KMS-11 (cell line): ENCODE measurements around the gene BLID.

Experiments used
- H2AFZ ChIP-seq: fragments of 200-600 bp; sonication (generic); 2 replicates; pipeline ENCODE4 v1.6.1; 2016; ENCODE audit warnings: antibody characterized with exemption, mixed run types, low read depth
- H3K27ac ChIP-seq: fragments of 200-600 bp; sonication (generic); 2 replicates; pipeline ENCODE4 v1.6.1; 2016; ENCODE audit warnings: mild to moderate bottlenecking, mixed run types
- H3K27me3 ChIP-seq: fragments of 200-600 bp; sonication (generic); 2 replicates; pipeline ENCODE4 v1.6.1; 2017; ENCODE audit warnings: mild to moderate bottlenecking, low read depth, mixed run types, moderate library complexity; ENCODE audit not compliant: insufficient read depth
- H3K36me3 ChIP-seq: fragments of 200-600 bp; sonication (generic); 2 replicates; pipeline ENCODE4 v1.6.1; 2017; ENCODE audit warnings: mild to moderate bottlenecking, mixed run types; ENCODE audit not compliant: insufficient read depth
- H3K4me1 ChIP-seq: fragments of 200-600 bp; sonication (generic); 2 replicates; pipeline ENCODE4 v1.6.1; 2016; ENCODE audit warnings: mild to moderate bottlenecking, low read depth, mixed run types; ENCODE audit not compliant: poor library complexity, severe bottlenecking
- H3K4me2 ChIP-seq: fragments of 200-600 bp; sonication (generic); 2 replicates; pipeline ENCODE4 v1.7.0; 2016; ENCODE audit warnings: mild to moderate bottlenecking, mixed run types
- H3K4me3 ChIP-seq: fragments of 200-600 bp; sonication (generic); IDR thresholded peaks from 2 replicates; pipeline ENCODE4 v1.6.1; 2017; ENCODE audit warnings: low read depth, low read length, mixed read lengths; ENCODE audit not compliant: insufficient read depth
- H3K79me2 ChIP-seq: fragments of 200-600 bp; sonication (generic); 2 replicates; pipeline ENCODE4 v1.6.1; 2016; ENCODE audit warnings: low read depth, mixed run types; ENCODE audit not compliant: insufficient read depth
- H3K9ac ChIP-seq: fragments of 200-600 bp; sonication (generic); 2 replicates; pipeline ENCODE4 v1.6.1; 2016; ENCODE audit warnings: mild to moderate bottlenecking, mixed run types
- H4K20me1 ChIP-seq: fragments of 200-600 bp; sonication (generic); 2 replicates; pipeline ENCODE4 v1.6.1; 2016; ENCODE audit warnings: mild to moderate bottlenecking, mixed run types; ENCODE audit not compliant: insufficient read depth
- TF ChIP-seq, protein P1 (sequence below): fragments of 200-600 bp; sonication (generic); conservative IDR thresholded peaks from 2 replicates; pipeline ENCODE4 v1.6.1; 2017; ENCODE audit warnings: low read depth, mild to moderate bottlenecking, antibody characterized with exemption, low read length, moderate library complexity, mixed read lengths

Gene BLID

DNA sequence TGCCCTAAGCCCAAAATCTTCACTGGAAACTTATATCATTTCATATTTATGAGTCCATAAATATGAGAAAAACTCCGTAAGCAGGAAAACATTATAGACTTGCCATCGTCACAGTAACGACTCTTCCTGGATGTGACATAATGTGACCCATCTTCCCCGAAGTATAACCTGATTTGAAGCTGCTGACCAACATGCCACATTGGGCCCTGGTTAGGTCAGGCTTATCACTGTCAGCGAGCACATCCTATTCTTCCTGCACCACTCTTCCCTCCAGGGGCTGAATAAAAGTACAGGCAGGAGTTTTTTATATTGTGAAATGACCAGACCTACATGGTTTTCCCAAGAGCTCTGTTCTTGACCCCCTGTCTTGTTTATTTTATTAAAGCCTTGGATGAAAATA, 12.1 kb upstream of the BLID start:
- H3K79me2 ChIP-seq = no peaks in the 10 kb centered on the region
- no peak overlapping the region for H3K27ac ChIP-seq
- no peak overlapping the region for H3K4me3 ChIP-seq
- no peak overlapping the region for H2AFZ ChIP-seq
- H3K4me1 ChIP-seq = no peaks in the 10 kb centered on the region
- no peak overlapping the region for H3K4me2 ChIP-seq
- no peaks in the 10 kb centered on the region for H4K20me1 ChIP-seq
- no peaks in the 10 kb centered on the region for H3K27me3 ChIP-seq
- TF ChIP-seq, protein P1, sequence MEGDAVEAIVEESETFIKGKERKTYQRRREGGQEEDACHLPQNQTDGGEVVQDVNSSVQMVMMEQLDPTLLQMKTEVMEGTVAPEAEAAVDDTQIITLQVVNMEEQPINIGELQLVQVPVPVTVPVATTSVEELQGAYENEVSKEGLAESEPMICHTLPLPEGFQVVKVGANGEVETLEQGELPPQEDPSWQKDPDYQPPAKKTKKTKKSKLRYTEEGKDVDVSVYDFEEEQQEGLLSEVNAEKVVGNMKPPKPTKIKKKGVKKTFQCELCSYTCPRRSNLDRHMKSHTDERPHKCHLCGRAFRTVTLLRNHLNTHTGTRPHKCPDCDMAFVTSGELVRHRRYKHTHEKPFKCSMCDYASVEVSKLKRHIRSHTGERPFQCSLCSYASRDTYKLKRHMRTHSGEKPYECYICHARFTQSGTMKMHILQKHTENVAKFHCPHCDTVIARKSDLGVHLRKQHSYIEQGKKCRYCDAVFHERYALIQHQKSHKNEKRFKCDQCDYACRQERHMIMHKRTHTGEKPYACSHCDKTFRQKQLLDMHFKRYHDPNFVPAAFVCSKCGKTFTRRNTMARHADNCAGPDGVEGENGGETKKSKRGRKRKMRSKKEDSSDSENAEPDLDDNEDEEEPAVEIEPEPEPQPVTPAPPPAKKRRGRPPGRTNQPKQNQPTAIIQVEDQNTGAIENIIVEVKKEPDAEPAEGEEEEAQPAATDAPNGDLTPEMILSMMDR = no peak
- no peak overlapping the region for H3K9ac ChIP-seq
- no peaks in the 10 kb centered on the region for H3K36me3 ChIP-seq

DNA sequence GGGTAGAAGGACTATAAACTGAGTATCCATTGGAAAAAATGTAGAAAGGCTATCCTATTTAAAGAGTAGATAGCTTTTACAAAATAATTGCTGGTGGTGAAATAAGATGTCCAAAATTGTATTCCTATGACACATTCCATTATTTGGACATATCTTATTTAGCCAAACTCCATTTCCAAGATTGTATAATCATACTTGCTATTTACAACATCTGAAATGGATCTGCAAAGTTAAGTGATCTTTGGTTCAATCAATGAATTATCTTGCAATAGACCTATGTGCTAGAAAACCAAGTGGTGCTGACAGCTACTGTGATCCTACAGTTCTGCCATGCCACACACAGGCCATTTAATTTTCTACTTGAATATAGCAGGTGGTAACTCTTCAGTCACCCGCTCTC, 11.0 kb upstream of the BLID start:
- TF ChIP-seq, protein P1 = no peak
- H3K27ac ChIP-seq = no peak overlapping the region

DNA sequence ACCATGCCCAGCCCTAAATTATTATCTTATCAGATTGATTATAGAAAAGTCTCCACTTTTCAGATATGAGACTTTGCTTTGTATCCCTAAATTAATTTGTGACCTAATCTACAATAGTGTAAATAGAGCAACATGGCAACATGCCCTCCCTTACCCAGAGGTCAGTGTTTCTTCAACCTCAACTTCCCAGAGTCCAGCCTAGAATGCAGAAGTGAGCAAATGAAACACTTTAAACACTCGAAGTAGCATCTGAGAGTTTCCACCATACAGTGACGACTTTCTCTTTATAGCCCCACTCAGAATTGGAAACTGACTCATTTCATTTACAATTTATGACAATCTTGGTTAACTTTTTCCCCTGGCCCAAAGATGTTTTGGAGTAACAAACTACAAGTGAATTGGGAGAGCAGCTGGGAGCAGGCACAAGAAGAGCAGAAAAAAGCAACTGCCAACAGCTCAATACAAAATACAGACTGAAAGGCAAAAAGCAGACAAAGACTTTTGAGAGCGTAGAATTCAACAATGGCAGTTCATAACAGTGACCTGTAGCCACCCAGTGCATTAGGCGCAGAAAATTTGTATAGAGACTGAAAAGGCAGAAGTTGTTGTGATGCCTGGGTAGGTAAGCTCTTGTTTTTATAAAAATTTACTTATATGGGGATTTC, 10.1 kb upstream of the BLID start:
- Histone ChIP-seq H3K36me3 (no peaks in the 10 kb centered on the region), H3K4me3 (no peak overlapping the region), H3K79me2 (no peaks in the 10 kb centered on the region)

More for the DNA sequence above, 11.0 kb upstream of the BLID start:
- Histone ChIP-seq H2AFZ (no peak overlapping the region), H3K9ac (no peak overlapping the region), H3K4me1 (no peaks in the 10 kb centered on the region), H4K20me1 (no peaks in the 10 kb centered on the region), H3K79me2 (no peaks in the 10 kb centered on the region), H3K36me3 (no peaks in the 10 kb centered on the region), H3K27me3 (no peaks in the 10 kb centered on the region), H3K4me3 (no peak overlapping the region), H3K4me2 (no peak overlapping the region)

DNA sequence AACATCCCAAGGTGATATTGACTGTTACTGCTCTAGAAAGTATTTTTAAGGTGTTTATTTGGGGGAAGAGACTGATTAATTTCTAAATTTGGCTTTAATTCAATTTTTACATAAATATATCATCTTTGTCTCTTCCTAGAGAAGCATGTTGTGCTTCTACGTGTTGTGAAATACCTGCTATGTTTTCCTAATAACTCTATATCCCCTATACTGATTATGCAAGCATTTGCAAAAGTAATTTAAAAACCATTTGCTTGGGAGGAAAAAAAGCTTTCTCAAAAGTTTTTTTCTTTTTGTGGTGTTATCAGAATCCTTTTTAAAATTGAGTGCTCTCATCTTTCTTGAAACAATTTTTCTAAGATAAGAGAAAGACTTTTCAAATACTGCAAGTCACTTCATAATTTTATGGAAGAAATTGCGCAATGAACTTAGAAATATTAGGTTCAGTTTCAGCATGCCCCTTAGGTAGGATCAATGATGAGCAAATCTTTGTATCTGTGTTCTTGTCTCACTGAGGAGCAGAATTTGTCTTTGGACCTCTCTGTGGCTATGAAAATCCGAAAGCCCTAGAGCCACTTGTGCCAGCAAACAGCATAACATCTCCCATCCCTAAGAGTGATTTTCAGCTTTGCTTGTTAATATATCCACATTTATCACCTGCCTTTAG, 7.4 kb upstream of the BLID start:
- H3K27ac ChIP-seq = no peak overlapping the region
- H3K36me3 ChIP-seq = no peaks in the 10 kb centered on the region
- no peaks in the 10 kb centered on the region for H3K4me1 ChIP-seq
- H3K4me2 ChIP-seq = no peak overlapping the region
- H3K27me3 ChIP-seq = no peaks in the 10 kb centered on the region
- H4K20me1 ChIP-seq = no peaks in the 10 kb centered on the region
- H2AFZ ChIP-seq = no peak overlapping the region
- TF ChIP-seq, protein P1 = no peak
- no peaks in the 10 kb centered on the region for H3K79me2 ChIP-seq
- no peak overlapping the region for H3K4me3 ChIP-seq
- H3K9ac ChIP-seq = no peak overlapping the region

More for the DNA sequence above, 10.1 kb upstream of the BLID start:
- Histone ChIP-seq H3K4me2 (no peak overlapping the region), H4K20me1 (no peaks in the 10 kb centered on the region), H2AFZ (no peak overlapping the region), H3K27me3 (no peaks in the 10 kb centered on the region), H3K4me1 (no peaks in the 10 kb centered on the region), H3K9ac (no peak overlapping the region), H3K27ac (no peak overlapping the region)
- TF ChIP-seq, protein P1 = no peak
